Hematopoietic multipotent progenitor cell treated with erythropoietin and hydrocortisone succinate and interleukin-3 and kit ligand, for 4 days (in vitro differentiated cells): ENCODE measurements around the gene SYNJ2.
A peak's percentile ranks its signal among the peaks of the same experiment; 100 is the strongest.

Experiments
- DNase-seq: peaks from one replicate; pipeline ENCODE4 v3.0.0-alpha.2; 2015

Gene SYNJ2

GRCh38 chr6:158015188-158015506 lies 33.5 kb downstream of the SYNJ2 start:
- no peak for DNase-seq

- no peak for DNase-seq
These were observed 35.1 kb downstream of the SYNJ2 start for GRCh38 chr6:158016571-158017383.

- DNase-seq = no peak
These were observed 36.0 kb downstream of the SYNJ2 start for GRCh38 chr6:158017621-158018040.

- no peak for DNase-seq
These were observed 36.5 kb downstream of the SYNJ2 start for GRCh38 chr6:158018041-158018771.

- no peak for DNase-seq
These were observed 37.2 kb downstream of the SYNJ2 start for GRCh38 chr6:158018851-158019361.

- no peak for DNase-seq
These were observed 37.8 kb downstream of the SYNJ2 start for GRCh38 chr6:158019416-158019815.

- DNase-seq = no peak
These were observed 38.6 kb downstream of the SYNJ2 start for GRCh38 chr6:158020272-158020711.

GRCh38 chr6:158020811-158021210 lies 39.1 kb downstream of the SYNJ2 start:
- no peak for DNase-seq

GRCh38 chr6:158021376-158021775 lies 39.7 kb downstream of the SYNJ2 start:
- DNase-seq = no peak

- no peak for DNase-seq
These were observed 40.4 kb downstream of the SYNJ2 start for GRCh38 chr6:158021814-158022748.

- peak; percentile 47 for DNase-seq
These were observed 41.3 kb downstream of the SYNJ2 start for GRCh38 chr6:158022749-158023596.

GRCh38 chr6:158023597-158023939 lies 41.9 kb downstream of the SYNJ2 start:
- DNase-seq = no peak

GRCh38 chr6:158024566-158025297 lies 43.1 kb downstream of the SYNJ2 start:
- no peak for DNase-seq

- no peak for DNase-seq
These were observed 44.6 kb downstream of the SYNJ2 start for GRCh38 chr6:158026054-158026900.

- DNase-seq = peak; percentile 94
These were observed 45.4 kb downstream of the SYNJ2 start for GRCh38 chr6:158026901-158027589.

GRCh38 chr6:158027590-158028285 lies 46.1 kb downstream of the SYNJ2 start:
- DNase-seq = no peak

- no peak for DNase-seq
These were observed 46.8 kb downstream of the SYNJ2 start for GRCh38 chr6:158028421-158028820.

GRCh38 chr6:158028876-158029275 lies 47.2 kb downstream of the SYNJ2 start:
- no peak for DNase-seq

GRCh38 chr6:158029668-158030230 lies 48.1 kb downstream of the SYNJ2 start:
- no peak for DNase-seq
